Neural cell (in vitro differentiated cells): Measurements from ENCODE around the gene ARPC1B. TPM values are rescaled to one million over a fixed set of nuclear protein-coding genes. Genes with fewer than 3 reads are reported as not detected.

Experiments used
- H2AFZ ChIP-seq: fragments of 200-600, 300-800 bp; sonication (generic), shearing (Covaris generic); 2 replicates; pipeline ENCODE4 v1.6.0; 2014; ENCODE audit warnings: low read depth, mild to moderate bottlenecking, antibody characterized with exemption, low read length, moderate library complexity
- H3F3A ChIP-seq: fragments of 200-600 bp; shearing (Covaris generic); 2 replicates; pipeline ENCODE4 v1.6.1; 2016; ENCODE audit warnings: mild to moderate bottlenecking, moderate library complexity, mixed read lengths, antibody characterized with exemption, low read length; ENCODE audit not compliant: insufficient read depth, poor library complexity, severe bottlenecking
- H3K27ac ChIP-seq: fragments of 200-600, 300-800 bp; sonication (generic), shearing (Covaris generic); 2 replicates; pipeline ENCODE4 v1.5.1; 2014; ENCODE audit warnings: mild to moderate bottlenecking, low read length, moderate library complexity
- H3K27me3 ChIP-seq: fragments of 300-800, 200-600 bp; sonication (generic), shearing (Covaris generic); 2 replicates; pipeline ENCODE4 v1.6.0; 2014; ENCODE audit warnings: mild to moderate bottlenecking, low read depth, low read length, moderate library complexity; ENCODE audit not compliant: insufficient read depth
- H3K36me3 ChIP-seq: fragments of 300-800, 200-600 bp; sonication (generic), shearing (Covaris generic); 2 replicates; pipeline ENCODE4 v1.5.1; 2014; ENCODE audit warnings: mild to moderate bottlenecking, antibody characterized with exemption, low read length, moderate library complexity; ENCODE audit not compliant: insufficient read depth
- H3K4me2 ChIP-seq: fragments of 300-800, 200-600 bp; sonication (generic), shearing (Covaris generic); 2 replicates; pipeline ENCODE4 v1.6.0; 2014; ENCODE audit warnings: mild to moderate bottlenecking, low read length
- H3K4me3 ChIP-seq: fragments of 300-800, 200-600 bp; sonication (generic), shearing (Covaris generic); 2 replicates; pipeline ENCODE4 v1.5.1; 2014; ENCODE audit warnings: mild to moderate bottlenecking, low read length, moderate library complexity
- H3K79me2 ChIP-seq: fragments of 200-600 bp; shearing (Covaris generic); replicated peaks from 2 replicates; pipeline ENCODE4 v1.6.0; 2014; ENCODE audit warnings: mild to moderate bottlenecking, low read length, moderate library complexity; ENCODE audit not compliant: insufficient read depth
- H3K9ac ChIP-seq: fragments of 300-800, 200-600 bp; sonication (generic), shearing (Covaris generic); 2 replicates; pipeline ENCODE4 v1.6.1; 2016; ENCODE audit warnings: mild to moderate bottlenecking, low read length, mixed read lengths
- H3K9me2 ChIP-seq: fragments of 200-600 bp; shearing (Covaris generic); 2 replicates; pipeline ENCODE4 v1.6.1; 2016; ENCODE audit warnings: mild to moderate bottlenecking, low read length, mixed read lengths; ENCODE audit not compliant: insufficient read depth
- H3K9me3 ChIP-seq: fragments of 200-600, 300-800 bp; sonication (generic), shearing (Covaris generic); 2 replicates; pipeline ENCODE4 v1.6.1; 2016; ENCODE audit warnings: mild to moderate bottlenecking, mixed run types, low read length, moderate library complexity, mixed read lengths
- H4K20me1 ChIP-seq: fragments of 200-600 bp; shearing (Covaris generic); 2 replicates; pipeline ENCODE4 v1.6.1; 2016; ENCODE audit warnings: mild to moderate bottlenecking, mixed run types; ENCODE audit not compliant: insufficient read depth
- CTCF ChIP-seq: fragments of 450-650 bp; IDR thresholded peaks from 2 replicates; pipeline ENCODE4 v1.5.1; 2014; ENCODE audit warnings: antibody characterized with exemption, mild to moderate bottlenecking, moderate library complexity; ENCODE audit not compliant: poor library complexity, severe bottlenecking
- EP300 ChIP-seq: fragments of 450-650 bp; conservative IDR thresholded peaks from 2 replicates; pipeline ENCODE4 v1.6.1; 2014; ENCODE audit warnings: antibody characterized with exemption, mild to moderate bottlenecking, moderate library complexity; ENCODE audit not compliant: poor library complexity, severe bottlenecking
- EZH2 ChIP-seq: fragments of 200-600, 300-800 bp; shearing (Covaris generic), sonication (generic); IDR thresholded peaks from 2 replicates; pipeline ENCODE4 v1.6.1; 2014; ENCODE audit warnings: antibody characterized with exemption, low read length, borderline replicate concordance, mild to moderate bottlenecking; ENCODE audit not compliant: insufficient read depth, poor library complexity, severe bottlenecking
- MXI1 ChIP-seq: fragments of 450-650 bp; conservative IDR thresholded peaks from 2 replicates; pipeline ENCODE4 v1.6.1; 2014; ENCODE audit warnings: antibody characterized with exemption, mild to moderate bottlenecking; ENCODE audit not compliant: poor library complexity, severe bottlenecking
- POLR2AphosphoS5 ChIP-seq: IDR thresholded peaks from 2 replicates; pipeline ENCODE4 v1.6.1; 2012
- RAD21 ChIP-seq: fragments of 450-650 bp; conservative IDR thresholded peaks from 2 replicates; pipeline ENCODE4 v1.6.1; 2014; ENCODE audit warnings: antibody characterized with exemption, mild to moderate bottlenecking, moderate library complexity
- REST ChIP-seq: IDR thresholded peaks from 2 replicates; pipeline ENCODE4 v1.6.1; 2012; ENCODE audit warnings: borderline replicate concordance
- SMC3 ChIP-seq: fragments of 450-650 bp; conservative IDR thresholded peaks from 2 replicates; pipeline ENCODE4 v1.6.1; 2014; ENCODE audit warnings: antibody characterized with exemption, mild to moderate bottlenecking, moderate library complexity; ENCODE audit not compliant: poor library complexity
- TAF1 ChIP-seq: IDR thresholded peaks from 2 replicates; pipeline ENCODE4 v1.6.1; 2012; ENCODE audit warnings: low read depth
- polyA plus RNA-seq: library from polyadenylated mRNA; depleted of rRNA; stranded (reverse); fragments of >200 nt; gene quantifications from 2 replicates; pipeline ENCODE4 v1.2.3, GENCODE V29; 2014

Gene ARPC1B
- polyA plus RNA-seq, 1 donor from 2014 or later: 1.7 TPM

GRCh38 chr7:99402854-99403253 is 28.3 kb downstream of the ARPC1B start:
- H2AFZ ChIP-seq: no peak overlapping the region
- no peaks in the 10 kb centered on the region for H3K36me3 ChIP-seq
- H3K4me2 ChIP-seq: no peak overlapping the region
- no peaks in the 10 kb centered on the region for H3K9me3 ChIP-seq
- no peak overlapping the region for H3K27ac ChIP-seq
- H3K9ac ChIP-seq: no peak overlapping the region
- no peaks in the 10 kb centered on the region for H4K20me1 ChIP-seq
- H3K27me3 ChIP-seq: no peaks in the 10 kb centered on the region
- H3F3A ChIP-seq: no peaks in the 10 kb centered on the region
- peaks cover 23% of the 10 kb centered on the region for H3K79me2 ChIP-seq
- H3K4me3 ChIP-seq: no peak overlapping the region
- no peak for TF ChIP-seq CTCF
- no peak for TF ChIP-seq RAD21
- TF ChIP-seq SMC3: no peak
- TF ChIP-seq EZH2: no peak
- TF ChIP-seq EP300: no peak
- H3K9me2 ChIP-seq: no peaks in the 10 kb centered on the region

- Histone ChIP-seq H4K20me1 (no peaks in the 10 kb centered on the region), H3K4me2 (no peak overlapping the region)
These were observed 29.2 kb downstream of the ARPC1B start for GRCh38 chr7:99403764-99404163.

GRCh38 chr7:99404235-99404976 is 29.9 kb downstream of the ARPC1B start:
- no peak overlapping the region for H3K9ac ChIP-seq
- peaks cover 32% of the 10 kb centered on the region for H3K79me2 ChIP-seq
- H3K27ac ChIP-seq: no peak overlapping the region
- H3K9me2 ChIP-seq: no peaks in the 10 kb centered on the region
- no peak overlapping the region for H2AFZ ChIP-seq
- peaks cover under 1% of the 10 kb centered on the region for H3F3A ChIP-seq
- no peaks in the 10 kb centered on the region for H3K36me3 ChIP-seq
- H3K27me3 ChIP-seq: no peaks in the 10 kb centered on the region
- TF ChIP-seq EZH2 (no peak), CTCF (no peak), TAF1 (no peak), POLR2AphosphoS5 (no peak), REST (no peak), MXI1 (no peak), SMC3 (no peak), EP300 (no peak), RAD21 (no peak)
- H3K4me2 ChIP-seq: no peak overlapping the region
- H3K4me3 ChIP-seq: no peak overlapping the region
- no peaks in the 10 kb centered on the region for H4K20me1 ChIP-seq
- no peaks in the 10 kb centered on the region for H3K9me3 ChIP-seq

More at GRCh38 chr7:99403764-99404163, 29.2 kb downstream of the ARPC1B start:
- H3K27me3 ChIP-seq: no peaks in the 10 kb centered on the region
- peaks cover 31% of the 10 kb centered on the region for H3K79me2 ChIP-seq
- H3F3A ChIP-seq: no peaks in the 10 kb centered on the region
- no peak overlapping the region for H3K27ac ChIP-seq
- no peak overlapping the region for H2AFZ ChIP-seq
- no peaks in the 10 kb centered on the region for H3K9me2 ChIP-seq
- H3K9ac ChIP-seq: no peak overlapping the region
- no peak overlapping the region for H3K4me3 ChIP-seq
- H3K36me3 ChIP-seq: no peaks in the 10 kb centered on the region
- H3K9me3 ChIP-seq: no peaks in the 10 kb centered on the region
- TF ChIP-seq EZH2 (no peak), POLR2AphosphoS5 (no peak), SMC3 (no peak), TAF1 (no peak)
